RWPE2 (cell line): ENCODE results near the gene HMGB2.

Experiments used
- ATAC-seq: fragments of 200-7000 bp; cut with Tn5 transposase; 3 replicates; pipeline ENCODE4 v1.9.1; 2021; ENCODE audit warnings: low read depth
- DNase-seq: peaks from one replicate; pipeline ENCODE4 v3.0.0-alpha.2; 2020; ENCODE audit warnings: low spot score
- H3K27ac ChIP-seq: fragments of 450-650 bp; 2 replicates; pipeline ENCODE4 v1.5.1; 2017; ENCODE audit warnings: mild to moderate bottlenecking; ENCODE audit not compliant: poor library complexity, severe bottlenecking
- H3K27me3 ChIP-seq: fragments of 250-450 bp; sonication (Bioruptor Pico); 2 replicates; pipeline ENCODE4 v1.5.1; 2021; ENCODE audit warnings: mild to moderate bottlenecking, moderate library complexity; ENCODE audit not compliant: insufficient read depth, poor library complexity, severe bottlenecking
- H3K36me3 ChIP-seq: fragments of 250-450 bp; sonication (Bioruptor Pico); 2 replicates; pipeline ENCODE4 v1.5.1; 2020; ENCODE audit warnings: low read depth, mild to moderate bottlenecking, moderate library complexity
- H3K4me1 ChIP-seq: fragments of 250-450 bp; sonication (Bioruptor Pico); 2 replicates; pipeline ENCODE4 v1.5.1; 2021; ENCODE audit warnings: mild to moderate bottlenecking, moderate library complexity; ENCODE audit not compliant: insufficient read depth, poor library complexity, severe bottlenecking
- H3K4me3 ChIP-seq: fragments of 250-450 bp; sonication (Bioruptor Pico); 2 replicates; pipeline ENCODE4 v1.5.1; 2021; ENCODE audit warnings: mild to moderate bottlenecking, moderate library complexity; ENCODE audit not compliant: severe bottlenecking
- H3K9me3 ChIP-seq: fragments of 250-450 bp; sonication (Bioruptor Pico); 2 replicates; pipeline ENCODE4 v1.5.1; 2021; ENCODE audit warnings: mild to moderate bottlenecking, moderate library complexity; ENCODE audit not compliant: severe bottlenecking
- TF ChIP-seq, protein P1 (sequence below): fragments of 450-650 bp; IDR thresholded peaks from one replicate; pipeline ENCODE4 v1.5.1; 2017; ENCODE audit warnings: mild to moderate bottlenecking, moderate library complexity; ENCODE audit not compliant: poor library complexity, severe bottlenecking

HMGB2 gene

DNA sequence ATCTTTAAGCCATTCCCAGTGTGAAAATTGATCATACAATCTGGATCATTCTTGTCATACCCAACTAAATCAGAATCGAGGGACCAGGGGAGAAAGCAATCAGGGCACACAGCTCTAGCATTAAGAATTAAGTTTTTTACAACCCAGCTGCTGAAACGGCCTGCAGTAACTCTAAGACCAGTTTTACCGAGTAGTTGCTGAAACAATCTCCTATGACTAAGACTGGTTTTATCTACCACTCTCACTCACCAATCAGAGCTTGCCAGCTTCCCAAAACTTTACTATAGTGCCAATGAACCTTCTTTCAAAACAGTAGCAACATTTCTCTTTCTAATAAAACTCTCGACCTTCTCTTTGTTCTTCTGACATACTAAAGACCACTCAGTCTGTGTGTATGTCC is 33.8 kb upstream of the HMGB2 start:
- TF ChIP-seq, protein P1, sequence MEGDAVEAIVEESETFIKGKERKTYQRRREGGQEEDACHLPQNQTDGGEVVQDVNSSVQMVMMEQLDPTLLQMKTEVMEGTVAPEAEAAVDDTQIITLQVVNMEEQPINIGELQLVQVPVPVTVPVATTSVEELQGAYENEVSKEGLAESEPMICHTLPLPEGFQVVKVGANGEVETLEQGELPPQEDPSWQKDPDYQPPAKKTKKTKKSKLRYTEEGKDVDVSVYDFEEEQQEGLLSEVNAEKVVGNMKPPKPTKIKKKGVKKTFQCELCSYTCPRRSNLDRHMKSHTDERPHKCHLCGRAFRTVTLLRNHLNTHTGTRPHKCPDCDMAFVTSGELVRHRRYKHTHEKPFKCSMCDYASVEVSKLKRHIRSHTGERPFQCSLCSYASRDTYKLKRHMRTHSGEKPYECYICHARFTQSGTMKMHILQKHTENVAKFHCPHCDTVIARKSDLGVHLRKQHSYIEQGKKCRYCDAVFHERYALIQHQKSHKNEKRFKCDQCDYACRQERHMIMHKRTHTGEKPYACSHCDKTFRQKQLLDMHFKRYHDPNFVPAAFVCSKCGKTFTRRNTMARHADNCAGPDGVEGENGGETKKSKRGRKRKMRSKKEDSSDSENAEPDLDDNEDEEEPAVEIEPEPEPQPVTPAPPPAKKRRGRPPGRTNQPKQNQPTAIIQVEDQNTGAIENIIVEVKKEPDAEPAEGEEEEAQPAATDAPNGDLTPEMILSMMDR: no peak
- no peaks in the 10 kb centered on the region for H3K9me3 ChIP-seq
- DNase-seq (no peak), ATAC-seq (no peak)
- peaks cover 6% of the 10 kb centered on the region; the same call in 1 of the 2 replicates for H3K36me3 ChIP-seq
- peaks cover 11% of the 10 kb centered on the region for H3K4me1 ChIP-seq
- peak overlapping the region; percentile 90 for H3K27ac ChIP-seq
- H3K4me3 ChIP-seq: no peak overlapping the region
- H3K27me3 ChIP-seq: no peaks in the 10 kb centered on the region

DNA sequence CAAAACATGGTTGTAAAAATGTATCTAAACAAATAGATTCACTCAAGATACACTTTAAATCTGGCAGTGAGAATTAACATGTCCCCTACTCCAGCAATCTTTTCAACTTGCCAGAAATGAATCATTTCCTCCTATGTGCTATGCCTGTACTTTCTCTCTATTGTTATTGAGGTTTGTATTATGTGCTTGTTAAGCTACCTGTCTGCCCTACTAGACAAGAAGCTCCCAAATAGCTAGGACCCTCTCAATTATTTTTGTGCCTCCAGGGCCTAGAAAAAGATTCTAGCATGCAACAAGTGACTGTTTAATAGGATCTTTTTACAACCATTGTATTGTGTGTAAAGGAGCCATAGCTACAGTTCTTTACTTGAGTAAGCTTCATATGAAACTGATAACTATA is 33.1 kb upstream of the HMGB2 start:
- ATAC-seq: no peak

DNA sequence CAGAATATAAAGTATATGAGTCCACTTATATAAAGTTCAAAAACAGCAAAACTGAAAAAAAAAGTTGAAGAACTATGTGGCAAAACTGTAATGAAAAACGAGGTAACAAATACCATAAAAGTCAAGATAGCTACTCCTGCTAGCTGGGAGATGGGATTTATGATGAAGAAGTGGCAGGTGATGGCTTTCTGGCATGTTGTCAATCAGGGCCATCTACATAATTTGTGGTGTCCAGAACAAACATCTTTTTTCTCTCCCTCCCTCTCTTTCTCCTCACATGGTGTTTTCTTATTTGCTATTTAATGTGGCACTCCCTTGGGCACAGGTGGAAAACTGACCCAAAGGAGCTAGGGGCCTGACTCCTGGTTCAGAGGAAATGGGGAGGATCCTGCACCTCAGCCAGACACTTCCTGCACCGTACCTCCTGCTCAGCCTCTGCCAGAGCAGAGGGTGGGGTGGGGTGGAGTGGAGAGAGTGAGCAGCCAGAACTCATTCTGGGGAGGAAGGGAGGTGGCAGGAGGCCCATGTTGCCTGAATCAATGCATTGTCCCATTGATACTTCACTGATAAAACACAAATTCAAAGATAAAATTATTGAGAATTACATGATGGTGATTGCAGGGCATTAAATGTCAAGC is 31.3 kb upstream of the HMGB2 start:
- ATAC-seq (no peak), DNase-seq (no peak)
- no peak overlapping the region for H3K4me3 ChIP-seq
- H3K4me1 ChIP-seq: peaks cover 11% of the 10 kb centered on the region
- H3K27ac ChIP-seq: no peak overlapping the region
- TF ChIP-seq, protein P1: no peak
- no peaks in the 10 kb centered on the region for H3K27me3 ChIP-seq
- H3K9me3 ChIP-seq: no peaks in the 10 kb centered on the region
- H3K36me3 ChIP-seq: peaks cover 6% of the 10 kb centered on the region; the same call in 1 of the 2 replicates

More for the DNA sequence above, 33.1 kb upstream of the HMGB2 start:
- TF ChIP-seq, protein P1: no peak
- Histone ChIP-seq H3K27ac (peak overlapping the region; percentile 90), H3K4me3 (no peak overlapping the region), H3K4me1 (peaks cover 11% of the 10 kb centered on the region), H3K9me3 (no peaks in the 10 kb centered on the region), H3K27me3 (no peaks in the 10 kb centered on the region), H3K36me3 (peaks cover 6% of the 10 kb centered on the region; the same call in 1 of the 2 replicates)
- no peak for DNase-seq

DNA sequence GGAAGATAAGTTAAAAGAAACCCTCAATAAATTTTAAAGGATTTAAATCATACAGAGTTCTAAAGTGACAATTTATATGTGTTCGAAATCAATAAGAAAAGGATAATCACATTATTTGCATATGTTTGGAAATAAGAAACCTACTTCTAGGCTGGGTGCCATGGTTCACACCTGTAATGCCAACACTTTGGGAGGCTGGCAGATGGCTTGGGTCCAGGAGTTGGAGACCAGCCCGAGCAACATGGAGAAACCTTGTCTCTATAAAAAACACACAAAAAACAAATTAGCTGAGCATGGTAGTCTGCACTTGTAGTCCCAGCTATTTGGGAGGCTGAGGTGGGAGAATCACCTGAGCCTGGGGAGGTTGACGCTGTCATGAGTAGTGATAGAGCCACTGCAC is 28.5 kb upstream of the HMGB2 start:
- TF ChIP-seq, protein P1: no peak
- Histone ChIP-seq H3K9me3 (no peaks in the 10 kb centered on the region), H3K4me3 (no peak overlapping the region), H3K36me3 (peaks cover 6% of the 10 kb centered on the region; the same call in 1 of the 2 replicates), H3K27me3 (no peaks in the 10 kb centered on the region), H3K4me1 (peaks cover 8% of the 10 kb centered on the region), H3K27ac (no peak overlapping the region)
- ATAC-seq (no peak), DNase-seq (no peak)

DNA sequence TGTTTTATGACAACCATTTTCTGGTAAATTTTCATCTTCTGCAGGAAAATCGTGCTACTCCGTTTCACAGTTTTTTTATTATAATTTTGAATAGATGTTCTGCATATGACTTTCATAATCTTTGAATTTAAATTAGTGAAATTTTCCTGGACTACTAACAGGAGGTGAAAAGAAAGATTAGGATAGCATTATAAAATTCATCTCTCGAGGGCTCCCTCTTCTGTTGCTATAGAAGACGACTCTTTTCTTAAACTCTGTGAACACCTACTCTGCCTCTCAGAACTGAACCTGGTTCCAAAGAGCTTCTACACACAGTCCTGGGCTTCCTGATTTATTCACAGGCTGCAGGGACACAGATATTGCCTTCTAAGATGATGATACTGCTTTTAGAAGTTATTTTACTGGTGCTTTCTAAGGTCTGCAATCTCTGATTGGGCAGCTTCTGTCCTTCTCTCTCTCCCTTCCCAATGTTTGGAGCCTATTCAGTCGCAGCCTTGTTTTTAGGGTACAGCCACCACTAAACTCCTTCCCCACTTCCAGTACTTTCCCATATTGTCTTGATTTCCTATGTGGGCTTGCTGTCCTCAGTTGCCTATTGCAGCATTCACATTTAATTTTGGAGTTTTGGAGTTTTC is 26.5 kb upstream of the HMGB2 start:
- Histone ChIP-seq H3K4me3 (no peak overlapping the region), H3K27ac (no peak overlapping the region), H3K27me3 (no peaks in the 10 kb centered on the region), H3K9me3 (no peaks in the 10 kb centered on the region), H3K4me1 (no peaks in the 10 kb centered on the region), H3K36me3 (peaks cover 6% of the 10 kb centered on the region; the same call in 1 of the 2 replicates)
- TF ChIP-seq, protein P1: peak; percentile 38
- no peak for DNase-seq
- ATAC-seq: 0 out of 3 replicates have a peak, but pooled peaks have one; percentile 17
